ES-I3 (cell line): ENCODE measurements around the gene SERPINA5.

Experiments
- H3K36me3 ChIP-seq: 2 replicates; pipeline ENCODE4 v1.6.1; 2013; ENCODE audit warnings: mild to moderate bottlenecking, low read length, control low read depth, moderate library complexity; ENCODE audit not compliant: insufficient read depth
- H3K4me1 ChIP-seq: 2 replicates; pipeline ENCODE4 v1.6.1; 2013; ENCODE audit warnings: mild to moderate bottlenecking, control low read depth, low read length; ENCODE audit not compliant: insufficient read depth
- H3K9ac ChIP-seq: 2 replicates; pipeline ENCODE4 v1.6.1; 2013; ENCODE audit warnings: low read depth, mild to moderate bottlenecking, low read length, moderate library complexity
- H3K9me3 ChIP-seq: 2 replicates; pipeline ENCODE4 v1.6.1; 2013; ENCODE audit warnings: mild to moderate bottlenecking, low read length, moderate library complexity; ENCODE audit not compliant: control insufficient read depth, insufficient read depth

The SERPINA5 gene

DNA sequence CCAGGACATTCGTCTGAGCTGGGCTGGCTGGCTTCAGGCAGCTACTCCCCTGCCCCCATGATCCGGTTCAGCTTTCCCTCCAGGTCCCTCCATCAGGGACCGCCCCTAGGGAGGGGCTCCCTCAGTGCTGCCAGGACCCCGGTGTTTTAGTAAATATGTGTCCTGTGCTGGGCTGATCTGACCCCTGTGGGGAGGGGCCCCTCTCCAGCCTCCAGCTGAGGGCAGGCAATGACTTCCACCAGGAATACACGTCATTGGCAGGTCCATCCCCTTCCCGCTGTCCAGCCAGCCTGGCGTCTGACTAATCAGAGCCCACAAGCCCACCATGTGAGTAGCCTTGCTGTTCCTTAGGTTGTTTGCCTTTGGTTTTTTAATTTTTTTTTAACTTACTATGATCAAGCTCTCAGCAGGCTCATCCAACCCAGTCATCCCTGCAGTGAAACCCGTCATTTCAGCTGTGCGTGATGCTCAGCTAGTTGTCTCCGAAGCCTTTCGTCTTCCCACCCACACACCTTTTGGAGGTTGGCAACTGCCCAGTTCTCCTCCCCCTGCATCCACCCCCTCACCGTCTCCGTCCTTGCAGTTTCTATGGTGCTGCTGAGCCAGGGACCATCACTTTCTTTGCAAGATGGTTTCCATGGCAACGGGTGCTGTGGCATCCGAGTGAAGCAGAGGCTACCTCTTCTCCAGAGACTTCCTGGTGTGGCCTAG lies 35.9 kb upstream of the SERPINA5 start:
- H3K4me1 ChIP-seq: peaks cover 6% of the 10 kb centered on the region; the same call in 1 of the 2 replicates
- no peak overlapping the region for H3K9ac ChIP-seq
- no peaks in the 10 kb centered on the region for H3K36me3 ChIP-seq
- no peaks in the 10 kb centered on the region for H3K9me3 ChIP-seq

DNA sequence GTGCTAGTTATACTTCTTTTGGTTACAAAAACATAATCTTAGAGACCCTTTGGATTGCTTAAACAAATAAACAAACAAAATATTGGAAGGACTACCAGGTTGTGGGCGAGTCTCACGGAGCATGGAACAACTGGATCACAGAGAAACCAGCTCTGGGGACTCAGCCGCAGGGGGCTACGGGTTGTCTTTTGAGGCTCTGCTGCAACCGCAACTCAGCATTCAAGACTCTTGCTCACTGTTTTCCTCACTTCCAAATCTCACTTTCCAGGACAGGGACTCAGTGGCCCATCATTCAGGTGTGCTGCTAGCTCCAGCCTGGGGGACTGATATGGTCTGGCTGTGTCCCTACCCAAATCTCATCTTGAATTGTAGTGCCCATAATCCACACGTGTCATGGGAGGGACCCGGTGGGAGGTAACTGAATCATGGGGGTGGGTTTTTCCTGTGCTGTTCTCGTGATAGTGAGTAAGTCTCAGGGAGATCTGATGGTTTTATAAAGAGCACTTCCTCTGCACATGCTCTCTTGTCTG lies 34.0 kb upstream of the SERPINA5 start:
- Histone ChIP-seq H3K9me3 (no peaks in the 10 kb centered on the region), H3K9ac (no peak overlapping the region), H3K4me1 (peaks cover 6% of the 10 kb centered on the region; the same call in 1 of the 2 replicates), H3K36me3 (no peaks in the 10 kb centered on the region)

GRCh38 chr14:94547726-94548125 lies 33.5 kb upstream of the SERPINA5 start:
- Histone ChIP-seq H3K9ac (no peak overlapping the region), H3K36me3 (no peaks in the 10 kb centered on the region), H3K9me3 (no peaks in the 10 kb centered on the region), H3K4me1 (peaks cover 6% of the 10 kb centered on the region; the same call in 1 of the 2 replicates)

DNA sequence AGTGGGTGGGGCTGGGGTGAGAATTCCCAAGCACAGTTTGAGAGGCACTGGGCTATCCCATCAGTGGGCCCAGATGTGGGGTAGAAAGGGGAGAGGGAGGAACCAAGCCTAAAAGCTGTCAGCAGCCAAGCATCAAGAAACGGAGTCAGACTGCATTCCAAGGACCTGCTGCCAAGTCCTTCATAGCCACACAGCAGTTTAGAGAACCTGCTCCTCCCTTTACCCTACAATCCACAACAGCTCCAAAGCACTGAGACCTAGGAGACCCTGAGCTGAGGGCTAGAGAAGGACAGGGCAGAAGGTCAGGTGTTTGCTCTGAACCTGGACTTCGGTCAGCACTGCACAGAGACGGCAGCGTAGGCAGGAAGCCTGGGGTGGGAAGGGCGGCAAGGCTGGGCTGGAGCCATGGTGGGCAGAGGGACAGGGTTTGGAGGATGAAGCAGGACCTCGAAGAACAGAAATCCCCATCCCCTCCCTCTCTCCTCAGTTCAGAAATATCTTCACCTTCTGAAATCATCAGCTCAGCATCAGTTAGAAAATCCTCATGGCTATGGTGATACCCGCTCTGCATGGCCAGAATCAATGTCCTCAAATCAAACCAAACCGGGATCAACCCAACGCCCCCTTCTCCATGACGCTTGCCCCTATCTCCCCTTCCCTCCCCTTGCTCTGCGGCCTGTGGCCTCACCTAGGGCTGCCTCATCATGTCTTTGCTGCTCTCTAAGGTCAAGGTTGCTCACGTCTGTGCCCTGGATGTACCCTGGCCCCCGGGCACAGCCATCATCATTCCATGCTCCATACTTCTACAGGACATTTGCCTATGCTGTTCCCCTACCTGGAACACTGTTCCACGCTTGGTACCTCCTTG lies 32.9 kb upstream of the SERPINA5 start:
- H3K4me1 ChIP-seq: peaks cover 6% of the 10 kb centered on the region; the same call in 1 of the 2 replicates
- no peaks in the 10 kb centered on the region for H3K36me3 ChIP-seq
- no peak overlapping the region for H3K9ac ChIP-seq
- H3K9me3 ChIP-seq: no peaks in the 10 kb centered on the region

GRCh38 chr14:94548999-94549985 lies 31.9 kb upstream of the SERPINA5 start:
- no peaks in the 10 kb centered on the region for H3K9me3 ChIP-seq
- no peak overlapping the region for H3K9ac ChIP-seq
- no peaks in the 10 kb centered on the region for H3K36me3 ChIP-seq
- peaks cover 6% of the 10 kb centered on the region; the same call in 1 of the 2 replicates for H3K4me1 ChIP-seq

GRCh38 chr14:94550041-94550440 lies 31.2 kb upstream of the SERPINA5 start:
- Histone ChIP-seq H3K9ac (no peak overlapping the region), H3K4me1 (no peaks in the 10 kb centered on the region), H3K9me3 (no peaks in the 10 kb centered on the region), H3K36me3 (no peaks in the 10 kb centered on the region)

DNA sequence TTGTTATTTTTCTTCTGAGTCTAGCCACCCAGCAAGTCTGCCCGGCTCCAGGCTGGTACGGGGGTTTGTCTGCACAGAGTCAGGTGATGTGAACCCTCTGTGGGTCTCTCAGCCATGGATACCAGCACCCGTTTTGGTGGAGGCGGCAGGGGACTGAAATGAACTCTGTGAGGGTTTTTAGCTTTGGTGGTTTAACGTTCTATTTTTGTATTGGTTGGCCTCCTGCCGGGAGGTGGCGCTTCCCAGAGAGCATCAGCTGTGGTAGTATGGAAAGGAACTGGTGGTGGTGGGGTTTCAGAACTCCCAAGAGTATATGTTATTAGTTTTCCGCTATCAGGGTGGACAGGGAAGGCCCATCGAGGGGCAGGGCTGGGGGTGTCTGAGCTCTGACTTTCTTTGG lies 25.2 kb upstream of the SERPINA5 start:
- H3K9ac ChIP-seq: no peak overlapping the region

GRCh38 chr14:94557327-94557726 lies 23.9 kb upstream of the SERPINA5 start:
- H3K36me3 ChIP-seq: no peaks in the 10 kb centered on the region
- H3K4me1 ChIP-seq: no peaks in the 10 kb centered on the region
- H3K9me3 ChIP-seq: no peaks in the 10 kb centered on the region
- H3K9ac ChIP-seq: no peak overlapping the region

More for the DNA sequence above, 25.2 kb upstream of the SERPINA5 start:
- H3K4me1 ChIP-seq: no peaks in the 10 kb centered on the region
- H3K9me3 ChIP-seq: no peaks in the 10 kb centered on the region
- no peaks in the 10 kb centered on the region for H3K36me3 ChIP-seq

DNA sequence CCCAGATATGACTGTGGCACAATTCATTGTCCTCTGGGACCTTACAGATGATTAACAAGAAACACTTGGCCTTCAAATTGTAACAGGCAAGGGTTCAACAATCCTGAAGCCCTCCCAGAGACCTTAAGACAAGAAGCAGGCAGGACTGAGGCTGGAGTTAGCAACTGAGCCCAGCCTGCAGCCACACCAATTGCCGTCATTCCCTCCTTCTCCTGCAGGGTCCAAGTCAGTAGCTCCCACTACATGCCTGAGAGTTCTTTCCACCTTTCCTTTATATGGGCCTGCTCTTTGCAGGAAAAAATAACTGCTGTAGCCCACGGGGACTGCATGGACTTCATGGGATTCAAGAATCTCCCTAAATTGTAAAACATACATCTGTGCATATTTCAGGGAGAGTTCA lies 22.4 kb upstream of the SERPINA5 start:
- Histone ChIP-seq H3K4me1 (no peaks in the 10 kb centered on the region), H3K36me3 (no peaks in the 10 kb centered on the region), H3K9ac (no peak overlapping the region), H3K9me3 (no peaks in the 10 kb centered on the region)

DNA sequence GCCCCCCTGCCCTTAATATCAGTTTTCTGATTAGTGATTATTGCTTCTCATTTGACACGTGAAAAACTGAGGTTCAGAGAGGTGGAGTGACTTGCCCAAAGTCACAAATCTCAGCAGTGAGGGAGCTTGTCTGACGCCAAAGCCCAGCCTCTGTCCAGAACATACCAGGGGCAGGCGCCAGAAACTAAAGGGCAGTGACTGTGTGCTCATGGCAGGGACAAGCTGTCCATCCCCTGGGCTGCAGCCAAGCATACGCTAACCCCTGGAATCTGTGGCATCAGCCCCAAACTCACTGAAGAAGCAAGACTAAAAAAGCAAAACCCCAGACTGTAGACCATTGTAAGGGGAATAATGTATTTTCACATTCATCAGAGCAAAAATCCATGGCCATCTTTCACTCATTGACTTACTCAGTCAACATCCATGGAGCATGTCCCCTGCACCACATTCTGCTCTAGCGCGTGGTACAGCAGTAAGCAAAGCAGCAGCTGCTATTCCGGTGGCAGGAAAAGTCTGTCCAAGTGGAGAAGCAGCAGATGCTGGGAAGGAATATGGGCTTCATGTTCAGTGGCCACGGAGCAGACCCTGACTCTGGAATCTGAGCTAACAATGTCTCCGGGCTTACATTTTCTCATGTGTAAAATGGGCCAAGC lies 21.5 kb upstream of the SERPINA5 start:
- H3K9ac ChIP-seq: no peak overlapping the region
- no peaks in the 10 kb centered on the region for H3K36me3 ChIP-seq
- no peaks in the 10 kb centered on the region for H3K4me1 ChIP-seq
- no peaks in the 10 kb centered on the region for H3K9me3 ChIP-seq

DNA sequence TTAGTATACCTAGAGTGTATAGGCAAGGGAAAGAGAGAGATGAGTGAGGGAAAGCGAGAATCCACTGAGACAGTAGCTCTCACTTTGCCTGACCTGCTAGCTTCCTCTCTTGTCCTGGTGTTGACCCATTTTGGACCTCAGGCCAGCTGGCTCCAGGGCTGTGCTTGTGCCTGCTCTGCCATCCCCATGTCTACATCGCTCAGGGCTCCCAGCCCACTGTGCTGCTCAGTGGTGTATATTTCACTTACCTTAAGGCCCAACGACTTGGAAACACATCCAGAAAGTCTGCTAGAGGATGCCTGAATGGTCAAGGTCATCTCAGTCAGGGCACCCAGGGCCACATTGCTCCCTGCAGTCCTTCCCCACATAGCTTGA lies 20.9 kb upstream of the SERPINA5 start:
- no peaks in the 10 kb centered on the region for H3K36me3 ChIP-seq
- H3K9me3 ChIP-seq: no peaks in the 10 kb centered on the region
- H3K4me1 ChIP-seq: no peaks in the 10 kb centered on the region
- no peak overlapping the region for H3K9ac ChIP-seq

- H3K9me3 ChIP-seq: no peaks in the 10 kb centered on the region
- no peak within 1 kb of the TSS for H3K9ac ChIP-seq
- H3K36me3 ChIP-seq: no peaks in the 10 kb centered on the region
- no peaks in the 10 kb centered on the region for H3K4me1 ChIP-seq
Observed at GRCh38 chr14:94560751-94561655, 20.2 kb upstream of the SERPINA5 start, which contains the start of gene SERPINA4. TSS of gene SERPINA4 (plus strand) at chr14:94561442. CDS start at chr14:94563483, 2,041 bp downstream.

DNA sequence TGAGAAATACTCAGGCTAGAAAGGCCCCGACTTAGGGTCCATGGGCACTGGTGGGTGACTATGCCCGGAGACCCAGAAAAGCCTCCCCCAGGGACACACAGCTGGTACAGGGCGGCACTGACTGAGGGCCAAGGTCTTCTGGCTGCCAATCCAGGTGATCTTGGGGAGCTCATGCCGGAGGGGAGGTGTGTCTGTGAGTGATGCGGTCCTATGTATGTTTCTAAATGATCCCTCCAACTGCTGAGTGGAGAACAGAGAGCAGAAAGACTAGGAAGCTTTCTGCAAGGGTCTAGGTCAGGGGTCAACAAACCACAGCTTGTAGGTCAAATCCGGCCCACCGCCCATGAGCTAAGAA lies 19.6 kb upstream of the SERPINA5 start:
- Histone ChIP-seq H3K36me3 (no peaks in the 10 kb centered on the region), H3K9me3 (no peaks in the 10 kb centered on the region), H3K9ac (no peak overlapping the region), H3K4me1 (no peaks in the 10 kb centered on the region)
